Measurements from ENCODE around the gene PIEZO2.
"Not testable (repeated sequence)": the region's sequence is repeated elsewhere in the genome, so short reads cannot be mapped to it uniquely, and the experiment has no call there.

PIEZO2 gene

DNA sequence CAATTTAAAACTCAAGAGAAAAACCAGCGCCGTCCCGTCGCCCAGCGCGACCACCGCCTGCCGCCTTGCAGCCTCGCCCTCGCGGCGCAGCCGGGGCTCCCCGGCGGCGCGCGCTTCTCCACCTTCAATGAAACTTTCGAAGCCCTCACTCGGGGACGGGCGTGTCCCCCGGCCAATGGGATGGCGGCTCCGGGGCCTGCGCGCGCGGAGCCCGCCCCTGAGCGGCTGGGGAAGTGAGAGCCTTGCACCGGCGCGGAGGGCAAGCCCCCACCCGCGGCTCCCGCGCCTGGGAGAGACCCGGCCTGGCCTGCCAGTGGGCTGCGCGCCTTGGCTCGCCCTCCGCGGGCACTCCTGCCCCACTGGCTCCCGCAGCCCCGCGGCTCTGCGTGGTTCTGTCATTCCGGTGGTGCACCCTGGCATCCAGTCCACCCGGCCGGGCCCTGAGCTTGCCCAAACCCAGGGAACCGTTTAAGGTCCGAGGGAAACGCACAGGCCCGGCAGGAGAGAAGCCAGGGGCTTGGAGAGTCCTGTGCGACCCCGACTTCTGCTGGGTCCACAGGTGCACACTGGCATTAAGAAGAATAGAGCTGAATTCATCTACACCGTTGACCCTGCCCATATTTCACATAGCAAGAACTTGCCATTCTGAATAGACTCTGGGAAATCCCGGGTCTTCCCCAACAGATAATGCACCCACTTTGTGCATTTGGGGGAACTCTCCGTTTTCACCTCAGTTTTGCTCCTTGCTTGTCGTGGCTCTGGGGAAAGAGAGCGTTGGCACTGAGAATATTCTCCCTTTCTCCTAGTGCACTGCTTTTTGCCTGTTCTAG lies at the start of gene PIEZO2:
TSS of gene PIEZO2 (minus strand) at position 129 of the 830 bp plus-strand sequence. CDS start 981 bp downstream, outside the sequence.
- DNase-seq, result no peak

DNA sequence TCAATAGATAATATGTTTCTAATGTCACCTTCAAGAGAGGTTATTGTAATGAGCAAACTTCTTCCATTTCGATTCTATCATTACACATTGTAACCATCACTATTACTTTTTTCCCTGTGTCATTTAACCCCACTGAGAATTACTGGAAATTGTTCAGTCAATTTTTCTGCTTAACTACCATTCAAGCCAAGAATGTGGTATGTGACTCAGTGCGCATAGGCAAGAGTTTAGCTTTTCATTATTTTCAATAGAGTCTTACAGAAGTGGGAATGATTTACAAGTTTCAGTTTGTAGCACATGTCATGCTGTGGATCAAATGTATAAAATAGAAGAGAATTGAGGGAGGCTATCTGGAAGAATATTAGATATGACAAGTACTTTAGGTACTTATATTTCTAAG lies 34.3 kb upstream of the PIEZO2 start:
- DNase-seq, result no peak

DNA sequence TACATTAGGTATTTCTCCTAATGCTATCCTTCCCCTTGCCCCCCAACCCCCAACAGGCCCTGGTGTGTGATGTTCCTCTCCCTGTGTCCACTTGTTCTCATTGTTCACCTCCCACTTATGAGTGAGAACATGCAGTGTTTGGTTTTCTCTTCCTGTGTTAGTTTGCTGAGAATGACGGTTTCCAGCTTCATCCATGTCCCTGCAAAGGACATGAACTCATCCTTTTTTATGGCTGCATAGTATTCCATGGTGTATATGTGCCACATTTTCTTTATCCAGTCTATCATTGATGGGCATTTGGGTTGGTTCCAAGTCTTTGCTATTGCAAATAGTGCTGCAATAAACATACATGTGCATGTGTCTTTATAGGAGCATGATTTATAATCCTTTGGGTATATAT lies 32.3 kb upstream of the PIEZO2 start:
- DNase-seq, result not testable (repeated sequence)

DNA sequence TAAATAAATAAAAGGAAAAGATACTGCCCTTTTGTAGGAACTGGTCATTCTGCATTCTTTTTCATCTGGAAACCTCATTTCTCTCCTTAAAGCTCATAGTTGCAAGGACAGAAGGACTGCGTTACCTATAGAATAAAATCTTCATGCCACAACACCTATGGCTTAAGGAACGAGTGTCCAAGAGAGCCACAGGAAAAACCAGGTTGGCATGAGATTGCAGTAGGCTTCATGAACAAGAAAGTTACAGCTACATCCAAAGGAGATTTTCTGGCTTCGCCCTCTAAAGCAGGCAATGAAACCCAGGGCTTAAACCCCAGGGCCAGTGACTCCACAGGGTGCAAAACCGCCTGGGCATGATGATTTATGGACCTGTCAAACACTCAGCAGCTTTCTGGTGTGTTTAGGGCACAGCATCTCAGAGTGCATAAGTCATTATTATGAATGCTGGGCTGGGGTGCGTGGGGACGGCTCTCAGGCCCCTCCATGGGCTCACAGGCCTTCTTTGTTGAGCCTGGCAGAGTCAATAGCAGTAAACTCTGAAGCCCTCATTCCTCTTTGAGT lies 30.7 kb upstream of the PIEZO2 start:
- DNase-seq, result no peak

DNA sequence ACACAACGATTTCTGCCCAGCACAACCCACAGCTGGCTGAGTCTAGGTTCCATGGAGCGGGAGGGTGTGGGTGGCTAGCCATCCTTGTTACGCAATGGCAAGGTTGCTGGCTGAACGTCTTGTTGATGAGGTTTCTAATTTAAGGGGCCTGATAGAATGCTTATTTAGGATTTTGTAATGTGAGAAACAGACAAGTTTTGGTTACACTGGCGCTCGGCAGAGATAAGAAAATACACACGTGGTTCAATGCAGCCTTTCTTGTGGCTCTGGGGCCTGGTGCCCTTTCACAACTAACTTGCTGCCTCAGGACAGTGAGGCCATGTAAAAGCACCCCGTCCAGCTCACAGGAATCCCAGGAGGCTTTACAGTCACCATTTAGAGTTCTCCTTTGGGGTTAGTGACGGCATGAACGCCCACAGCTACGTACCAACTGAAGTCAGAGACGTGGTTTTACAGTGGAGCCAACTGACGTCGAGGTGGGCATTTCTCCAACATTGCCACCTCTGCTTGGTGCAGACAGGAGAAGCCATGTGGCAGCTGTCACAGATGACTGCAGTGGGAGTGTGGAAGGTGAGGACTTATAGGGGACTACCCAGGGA lies 29.7 kb upstream of the PIEZO2 start:
- no peak for DNase-seq

DNA sequence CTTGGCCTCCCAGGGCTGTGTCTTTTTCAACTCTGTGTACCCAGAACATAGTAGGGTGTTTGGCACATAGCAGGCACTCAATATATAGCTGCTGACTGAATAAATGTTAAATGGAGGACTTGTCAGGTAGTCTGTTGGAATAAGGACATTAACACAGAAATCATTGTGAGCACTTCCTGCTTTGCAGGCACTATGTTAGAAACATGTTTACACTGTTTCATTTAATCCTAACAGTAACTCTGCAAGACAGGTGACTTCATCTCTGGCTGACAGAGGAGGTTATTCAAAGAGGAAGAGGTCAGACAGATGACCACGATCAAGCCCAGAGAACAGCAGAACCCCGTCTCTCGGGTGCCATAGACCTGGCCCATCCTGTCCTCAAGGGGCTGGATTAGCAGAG lies 28.0 kb upstream of the PIEZO2 start:
- DNase-seq, result no peak

DNA sequence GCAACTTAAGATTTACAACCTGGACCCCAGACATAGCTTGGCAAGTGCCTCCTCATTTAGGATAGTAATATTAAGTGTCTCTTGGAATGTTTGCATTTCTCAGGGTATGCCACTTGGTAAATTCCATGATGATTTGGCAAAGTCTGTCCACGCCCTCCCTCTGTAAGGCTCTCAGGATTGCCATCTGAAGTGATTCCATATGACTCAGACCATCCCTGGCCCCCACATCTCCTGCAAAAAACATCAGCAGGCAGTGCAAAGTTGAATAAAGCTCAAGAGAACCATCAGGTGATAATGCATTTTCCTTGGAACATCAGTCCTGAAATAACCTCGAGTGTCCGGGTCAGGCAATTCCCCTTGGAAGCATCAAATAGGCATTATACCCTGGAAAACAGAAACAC lies 27.1 kb upstream of the PIEZO2 start:
- no peak for DNase-seq

DNA sequence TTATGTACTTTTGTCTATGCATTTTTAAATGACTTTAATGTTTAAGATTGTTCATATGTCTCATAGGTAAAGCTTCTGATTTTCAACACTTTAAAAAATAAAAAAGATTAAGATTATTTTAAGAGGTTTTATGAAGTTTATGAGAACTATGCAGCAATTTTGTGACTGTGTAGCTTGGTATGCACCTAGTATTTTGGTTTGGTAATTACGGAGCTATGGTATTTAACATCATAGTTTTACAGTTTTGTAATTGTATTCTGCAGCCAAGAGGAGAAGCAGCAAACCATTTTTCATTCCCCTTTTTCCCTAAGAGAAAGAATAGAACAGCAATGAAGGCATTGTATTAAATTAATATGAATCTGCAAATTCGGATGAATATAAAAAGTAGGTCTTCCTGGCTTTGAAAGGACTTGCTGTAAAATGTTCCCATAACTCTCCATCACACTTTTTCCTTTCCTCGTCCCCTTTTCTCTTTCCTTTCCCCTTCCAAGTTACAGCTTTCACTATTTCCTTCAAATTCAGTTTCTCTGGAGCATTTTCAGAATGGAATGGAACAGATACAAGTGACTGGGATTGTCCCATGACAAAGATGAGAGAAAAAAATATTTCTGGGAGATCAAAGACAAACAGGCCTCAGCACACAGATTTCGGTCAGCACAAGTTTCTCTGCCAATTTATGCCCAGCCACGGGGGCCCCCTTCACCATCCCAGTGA lies 26.1 kb upstream of the PIEZO2 start:
- no peak for DNase-seq

DNA sequence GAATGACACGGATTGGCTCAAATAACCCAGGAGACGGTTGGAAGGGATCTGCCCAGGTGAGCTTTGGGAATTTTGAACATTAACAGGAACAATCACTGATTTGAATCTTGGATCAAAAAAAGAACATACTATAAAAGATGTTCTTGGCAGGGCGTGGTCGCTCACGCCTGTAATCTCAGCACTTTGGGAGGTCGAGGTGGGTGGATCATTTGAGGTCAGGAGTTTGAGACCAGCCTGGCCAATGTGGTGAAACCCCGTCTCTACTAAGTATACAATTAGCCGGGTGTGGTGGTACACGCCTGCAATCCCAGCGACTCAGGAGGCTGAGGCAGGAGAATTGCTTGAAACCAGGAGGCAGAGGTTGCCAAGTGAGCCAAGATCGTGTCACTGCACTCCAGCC lies 24.8 kb upstream of the PIEZO2 start:
- not testable (repeated sequence) for DNase-seq

DNA sequence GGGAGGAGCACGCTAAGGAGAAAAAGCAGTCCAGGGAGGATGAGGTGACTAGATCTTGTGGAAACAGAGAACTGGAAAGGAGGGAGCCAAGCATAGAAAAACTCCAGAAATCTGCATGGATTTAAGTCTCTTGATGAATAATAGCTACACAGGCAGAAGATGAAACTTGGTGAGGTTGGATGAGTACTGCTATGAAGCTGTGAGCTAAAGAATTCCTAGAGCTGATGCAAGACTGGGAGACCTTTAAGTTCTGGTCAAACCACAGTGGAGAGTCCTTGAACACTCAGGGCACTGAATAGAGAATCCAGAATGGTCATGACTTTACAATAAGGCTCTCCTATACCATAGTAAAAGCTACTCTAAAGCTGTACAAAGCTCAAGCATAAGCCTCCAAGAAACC lies 18.4 kb upstream of the PIEZO2 start:
- no peak for DNase-seq

DNA sequence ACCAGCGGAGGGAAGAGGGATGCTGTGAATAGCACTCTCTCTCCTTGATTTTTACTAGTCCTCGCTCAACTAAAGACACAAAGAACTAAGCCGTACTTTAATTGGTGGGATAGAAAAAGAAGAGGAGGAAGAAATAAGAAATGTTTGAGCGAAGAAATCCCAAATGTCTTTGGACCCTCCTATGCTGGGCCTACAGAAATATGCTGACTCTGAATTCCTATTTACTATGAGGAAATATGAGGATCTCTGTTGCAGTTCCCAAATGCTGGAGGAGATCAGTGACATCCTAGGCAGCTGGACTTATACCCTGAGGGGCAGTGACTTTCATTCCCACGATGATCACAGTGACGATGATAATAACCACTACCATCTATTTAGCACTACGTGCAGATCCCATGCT lies 16.6 kb upstream of the PIEZO2 start:
- no peak for DNase-seq

DNA sequence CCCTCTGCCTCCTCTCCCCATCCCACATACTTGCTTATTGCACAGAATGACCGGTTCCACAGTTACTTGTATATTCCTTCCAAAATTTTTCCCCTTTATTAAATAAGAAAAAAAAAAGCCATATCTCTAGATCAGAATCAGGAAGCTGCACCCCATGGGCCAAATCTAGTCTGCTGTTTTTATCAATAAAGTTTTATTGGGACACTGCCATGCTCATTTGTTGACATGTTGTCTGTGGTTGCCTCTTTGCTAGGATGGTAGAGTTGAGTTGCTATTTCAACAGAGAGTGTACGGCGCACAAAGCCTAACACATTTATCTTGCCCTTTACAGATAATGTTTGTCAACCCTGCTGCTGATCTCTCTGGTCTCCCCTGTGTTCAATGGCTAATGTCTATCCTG lies 15.8 kb upstream of the PIEZO2 start:
- DNase-seq, result no peak

DNA sequence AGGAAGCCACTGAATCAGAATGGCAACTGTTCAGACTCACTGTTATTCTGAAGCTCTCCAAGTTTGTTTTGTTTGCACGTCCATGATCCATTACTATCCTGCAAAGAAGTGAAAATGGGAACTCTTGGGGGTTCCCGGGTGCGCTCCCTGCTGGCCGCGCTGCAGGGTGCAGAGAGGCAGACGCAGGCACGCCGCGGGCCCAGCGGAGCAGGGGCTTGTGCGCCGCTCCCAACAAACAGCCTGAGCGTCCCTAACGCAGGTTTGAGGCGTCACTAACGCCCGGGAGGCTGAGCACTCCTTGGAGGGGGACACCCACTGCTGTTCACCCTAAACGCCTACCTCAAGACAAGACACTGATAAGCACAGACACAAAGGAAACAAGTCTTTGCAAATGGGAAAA lies 14.3 kb upstream of the PIEZO2 start:
- no peak for DNase-seq

DNA sequence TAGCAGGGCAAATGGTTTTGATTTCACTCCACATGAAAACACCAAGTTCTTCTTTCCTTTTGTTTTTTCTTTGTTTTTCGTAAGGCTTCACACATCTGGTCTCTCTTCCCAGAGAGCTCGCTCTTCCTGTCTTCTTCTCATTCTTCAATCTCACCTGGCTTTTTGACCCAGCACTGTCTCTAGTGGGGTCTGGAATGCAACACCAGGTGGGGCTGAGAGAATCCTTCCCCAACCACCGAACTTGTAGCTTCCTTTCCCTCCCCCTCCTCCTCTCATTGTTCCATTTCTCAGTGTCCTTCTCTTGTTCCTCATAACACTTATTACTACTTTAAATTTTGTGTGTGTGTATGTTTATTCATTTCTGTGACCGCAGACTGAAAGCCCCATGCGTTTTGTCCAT lies 13.5 kb upstream of the PIEZO2 start:
- DNase-seq, result no peak

DNA sequence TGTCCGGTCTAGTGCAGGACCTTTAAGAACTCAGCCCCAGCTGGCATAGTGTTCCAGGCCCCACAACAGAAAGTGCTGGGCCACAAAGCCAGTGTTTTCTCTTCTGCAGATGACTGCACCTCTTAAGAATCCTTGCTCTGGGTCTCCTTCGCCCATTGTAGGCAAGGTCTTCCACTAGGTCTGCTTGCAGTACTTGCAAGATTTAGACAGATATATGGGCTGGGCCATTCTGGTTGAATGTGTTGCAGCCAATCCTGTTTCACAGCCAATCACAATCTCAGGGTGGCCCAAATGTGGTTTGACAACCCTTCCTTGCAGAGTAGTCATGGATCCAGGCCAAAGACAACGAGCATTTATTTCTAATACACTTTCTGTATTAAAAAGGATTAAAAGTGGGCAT lies 13.1 kb upstream of the PIEZO2 start:
- no peak for DNase-seq

DNA sequence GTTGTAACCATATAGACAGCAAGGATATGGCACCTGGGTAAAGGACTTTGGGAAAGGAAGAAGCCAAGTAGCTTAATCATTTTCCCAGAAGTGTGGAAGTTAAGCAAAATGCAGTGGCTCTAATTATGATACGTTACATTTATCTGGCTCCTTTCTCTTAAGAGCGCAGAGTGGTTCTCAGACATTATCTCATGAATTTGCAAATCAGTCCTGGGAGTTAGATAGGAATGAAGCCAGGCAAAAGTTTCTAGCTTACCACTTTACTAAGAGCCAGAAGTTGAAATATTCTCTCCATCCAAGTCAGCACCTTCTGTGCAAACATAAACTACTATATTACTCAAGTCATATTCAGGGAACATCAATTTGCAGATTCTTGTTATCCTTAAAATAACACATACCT lies 10.9 kb upstream of the PIEZO2 start:
- no peak for DNase-seq

DNA sequence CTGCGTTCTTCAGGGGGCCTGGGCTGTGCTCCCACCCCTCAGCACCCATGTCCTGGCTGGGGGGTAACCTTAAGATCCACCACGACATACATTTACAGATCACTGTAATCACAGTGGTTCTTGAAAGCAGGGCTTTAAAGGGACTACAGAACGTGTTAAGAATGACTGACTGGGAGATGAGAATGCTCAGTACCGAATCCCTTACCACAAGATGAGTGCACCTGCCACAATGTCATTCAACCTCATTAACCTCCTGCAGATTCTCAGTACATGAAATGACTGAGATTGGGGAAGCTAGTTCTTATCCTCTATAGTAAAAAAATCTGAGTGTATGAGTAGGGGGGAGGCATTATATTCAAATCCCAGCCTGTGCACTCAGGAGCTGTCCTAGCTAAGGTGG lies 10.5 kb upstream of the PIEZO2 start:
- DNase-seq, result no peak

DNA sequence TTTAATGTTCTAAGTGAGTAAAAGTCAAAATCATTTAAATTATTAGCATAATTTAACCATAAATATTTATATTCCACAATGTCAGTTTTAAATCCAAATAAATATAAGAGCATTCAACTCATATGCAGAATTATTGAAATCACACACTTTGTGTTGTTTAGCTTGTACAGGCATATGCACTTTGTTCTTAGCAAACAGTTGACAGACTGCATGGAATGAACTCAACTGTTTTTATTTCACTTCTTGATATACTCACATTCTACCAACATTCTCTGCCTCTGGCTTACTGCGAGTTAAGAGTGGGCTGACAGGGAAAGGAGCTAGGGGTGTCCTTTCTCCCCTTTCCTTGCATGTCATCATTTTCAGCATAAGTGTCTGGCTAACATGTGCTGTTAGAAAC lies 7.6 kb upstream of the PIEZO2 start:
- DNase-seq, result no peak

DNA sequence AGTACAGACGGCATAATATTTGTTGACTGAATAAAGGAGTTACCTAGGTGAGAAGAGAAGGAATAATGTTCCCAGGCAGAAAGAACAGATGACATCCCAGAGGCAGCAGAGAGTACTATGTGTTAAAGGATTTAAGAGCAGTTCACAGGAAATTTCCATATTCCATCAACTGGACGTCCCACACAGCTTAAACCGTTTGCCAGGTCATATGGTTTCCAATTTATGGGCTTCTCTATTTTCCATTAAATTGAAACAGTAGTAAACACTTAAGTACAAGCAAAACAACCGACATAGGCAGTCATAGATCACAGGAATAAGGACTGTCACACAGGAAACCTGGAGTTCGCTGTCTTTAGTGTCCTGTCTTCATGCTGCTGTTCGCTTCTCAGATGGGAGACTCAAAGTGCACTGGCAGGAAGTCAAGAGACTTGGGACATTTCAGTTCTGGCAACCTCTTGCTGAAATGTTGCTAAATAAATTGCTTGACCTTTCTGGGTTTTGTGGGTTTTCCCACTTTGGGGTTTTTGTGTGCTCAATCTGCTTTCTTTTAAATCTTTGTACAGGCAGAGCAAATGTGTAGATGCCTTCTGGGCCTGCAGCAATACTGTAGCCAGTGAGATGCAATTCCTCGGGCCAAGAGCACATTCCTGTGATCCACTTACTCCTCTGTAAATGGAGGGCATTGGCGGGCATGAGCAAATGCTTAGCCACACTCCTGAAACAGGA lies 5.8 kb upstream of the PIEZO2 start:
- no peak for DNase-seq

DNA sequence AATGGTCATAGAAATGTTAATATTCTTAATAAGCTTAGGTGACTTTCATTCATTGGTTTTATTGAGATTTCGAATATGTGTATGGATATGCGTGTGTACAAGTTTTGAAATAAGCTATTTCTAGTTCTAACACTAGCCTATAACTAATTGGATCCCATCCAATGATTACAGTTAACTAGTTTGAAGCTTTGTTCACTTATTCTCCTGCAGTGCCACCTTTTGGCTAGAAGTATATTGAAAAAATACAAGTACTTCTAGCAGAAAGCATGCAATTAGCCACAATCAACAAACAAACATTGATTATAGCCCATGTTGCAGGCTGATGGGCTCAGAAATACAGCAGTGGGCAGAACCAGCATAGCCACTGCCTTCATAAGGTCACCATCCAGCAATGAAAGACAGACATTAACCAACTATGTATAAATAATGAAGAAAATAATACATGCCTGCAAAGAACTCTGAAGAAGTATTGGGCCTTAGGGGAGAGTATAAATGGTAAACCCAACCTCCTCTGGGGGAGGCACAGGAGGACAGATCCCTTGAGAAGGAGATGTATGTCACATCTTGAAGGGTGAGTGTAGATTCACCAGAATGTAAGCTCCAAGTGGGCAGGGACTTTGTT lies 5.1 kb upstream of the PIEZO2 start:
- DNase-seq, result no peak

DNA sequence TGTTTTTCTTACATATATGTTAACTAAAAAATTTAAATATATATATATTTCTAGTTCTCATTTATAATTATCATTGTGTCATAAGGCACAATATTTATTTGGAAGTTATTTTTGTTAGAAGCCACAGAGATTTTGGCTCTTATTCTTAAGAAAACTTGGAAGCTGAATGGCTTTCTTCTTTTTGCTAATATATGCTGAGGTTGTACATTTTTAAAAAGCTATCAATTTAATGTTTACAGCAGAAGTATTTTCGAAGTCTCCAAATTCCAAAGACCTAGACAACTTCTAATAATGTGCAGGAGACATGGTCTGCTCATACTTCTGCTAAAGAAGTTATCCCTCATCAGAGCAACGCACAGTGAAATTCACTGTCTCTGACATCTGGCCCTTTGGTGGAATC lies 3.7 kb upstream of the PIEZO2 start:
- DNase-seq, result no peak

DNA sequence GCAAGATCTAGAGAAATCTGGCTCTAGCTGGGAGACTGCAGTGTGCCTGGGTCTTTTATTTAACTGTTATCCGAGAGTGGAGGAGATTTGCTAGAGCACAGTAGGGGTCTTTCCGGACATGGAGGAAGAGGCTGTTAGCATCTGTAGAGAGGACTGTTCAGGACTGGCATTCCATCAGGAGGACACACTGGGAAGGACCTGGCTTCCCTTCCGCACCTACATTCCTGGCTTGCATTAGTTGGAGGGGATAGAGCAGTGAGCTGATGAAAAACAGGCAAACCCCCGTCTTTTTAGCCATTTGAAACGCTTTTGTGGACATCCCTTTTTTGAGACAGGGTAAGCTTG lies 874 bp upstream of the PIEZO2 start:
- no peak for DNase-seq

All from cerebellar nuclear complex (tissue), 1 donor.